ENCODE data around the gene TMEM232.
"Not testable (repeated sequence)": the region's sequence is repeated elsewhere in the genome, so short reads cannot be mapped to it uniquely, and the experiment has no call there.

The TMEM232 gene

GRCh38 chr5:110703481-110703880 lies 23.0 kb downstream of the TMEM232 start:
- peaks cover 0 to 29% (median 11%) of the 10 kb centered on the region in 4 donors for H3K4me1 ChIP-seq
- no peak overlapping the region for H3K4me3 ChIP-seq
- H3K27me3 ChIP-seq, result no peaks in the 10 kb centered on the region
- no peak for TF ChIP-seq CTCF (IDR thresholded peaks at IDR 0.05)
- H3K36me3 ChIP-seq, result no peaks in the 10 kb centered on the region
- H3K9me3 ChIP-seq, result no peaks in the 10 kb centered on the region
- peak overlapping the region in 1 of 2 donors; percentile 2 for H3K27ac ChIP-seq
- intact Hi-C loops (cut with DNase I; ENCODE audit: low total_unique reads), result no loop called here
- no peak for DNase-seq

GRCh38 chr5:110702704-110703103 lies 23.8 kb downstream of the TMEM232 start:
- DNase-seq, result no peak
- Histone ChIP-seq H3K4me3 (no peak overlapping the region), H3K27ac (peak overlapping the region in 1 of 2 donors; percentile 2), H3K4me1 (peaks cover 0 to 29% (median 11%) of the 10 kb centered on the region in 4 donors), H3K27me3 (no peaks in the 10 kb centered on the region), H3K36me3 (no peaks in the 10 kb centered on the region), H3K9me3 (no peaks in the 10 kb centered on the region)
- intact Hi-C loops (cut with DNase I; ENCODE audit: low total_unique reads), result no loop called here
- no peak for TF ChIP-seq CTCF (IDR thresholded peaks at IDR 0.05)

GRCh38 chr5:110702300-110702699 lies 24.2 kb downstream of the TMEM232 start:
- Histone ChIP-seq H3K36me3 (no peaks in the 10 kb centered on the region), H3K9me3 (no peaks in the 10 kb centered on the region), H3K4me1 (peaks cover 0 to 29% (median 11%) of the 10 kb centered on the region in 4 donors), H3K4me3 (no peak overlapping the region), H3K27ac (no peak overlapping the region), H3K27me3 (no peaks in the 10 kb centered on the region)
- no peak for TF ChIP-seq CTCF (IDR thresholded peaks at IDR 0.05)
- intact Hi-C loops (cut with DNase I; ENCODE audit: low total_unique reads), result no loop called here
- no peak for DNase-seq

- H3K9me3 ChIP-seq; H3K27ac ChIP-seq; H3K4me1 ChIP-seq; DNase-seq; H3K36me3 ChIP-seq; H3K4me3 ChIP-seq; intact Hi-C loops (cut with DNase I; ENCODE audit: low total_unique reads); H3K27me3 ChIP-seq: not testable (repeated sequence)
Observed at GRCh38 chr5:110692669-110693068, 33.8 kb downstream of the TMEM232 start.

GRCh38 chr5:110690587-110690986 lies 35.9 kb downstream of the TMEM232 start:
- H3K4me1 ChIP-seq; H3K27ac ChIP-seq; H3K9me3 ChIP-seq; H3K27me3 ChIP-seq; intact Hi-C loops (cut with DNase I; ENCODE audit: low total_unique reads); H3K36me3 ChIP-seq; DNase-seq; H3K4me3 ChIP-seq: not testable (repeated sequence)

- no peaks in the 10 kb centered on the region for H3K4me1 ChIP-seq
- no peak overlapping the region for H3K27ac ChIP-seq
- no peaks in the 10 kb centered on the region for H3K9me3 ChIP-seq
- H3K36me3 ChIP-seq, result no peaks in the 10 kb centered on the region
- H3K4me3 ChIP-seq, result no peak overlapping the region
- no peaks in the 10 kb centered on the region for H3K27me3 ChIP-seq
- DNase-seq, result no peak
- intact Hi-C loops (cut with DNase I; ENCODE audit: low total_unique reads), result no loop called here
- TF ChIP-seq CTCF (IDR thresholded peaks at IDR 0.05), result no peak
Observed at GRCh38 chr5:110687485-110687884, 39.0 kb downstream of the TMEM232 start.

GRCh38 chr5:110686270-110686669 lies 40.2 kb downstream of the TMEM232 start:
- intact Hi-C loops (cut with DNase I; ENCODE audit: low total_unique reads), result no loop called here
- TF ChIP-seq CTCF (IDR thresholded peaks at IDR 0.05), result no peak
- H3K27me3 ChIP-seq, result no peaks in the 10 kb centered on the region
- H3K4me3 ChIP-seq, result no peak overlapping the region
- DNase-seq, result no peak
- H3K9me3 ChIP-seq, result no peaks in the 10 kb centered on the region
- no peaks in the 10 kb centered on the region for H3K4me1 ChIP-seq
- H3K36me3 ChIP-seq, result no peaks in the 10 kb centered on the region
- H3K27ac ChIP-seq, result no peak overlapping the region
